LNCaP clone FGC (cell line): ENCODE results near the gene PIGK.
"Not testable (repeated sequence)": the region's sequence is repeated elsewhere in the genome, so short reads cannot be mapped to it uniquely, and the experiment has no call there.

ENCODE experiments used
- DNase-seq: peaks from one replicate; pipeline ENCODE4 v3.0.0-alpha.2; 2011; ENCODE audit warnings: low read depth
- H3K4me3 ChIP-seq: 2 replicates; pipeline ENCODE4 v1.5.1; 2011; ENCODE audit warnings: mild to moderate bottlenecking, low read depth, low read length, control low read depth
- TF ChIP-seq, protein P1 (sequence below): IDR thresholded peaks from 2 replicates; pipeline ENCODE4 v1.5.1; 2012; ENCODE audit warnings: mild to moderate bottlenecking; ENCODE audit not compliant: control insufficient read depth, insufficient read depth; ENCODE audit errors: extremely low read depth

Gene PIGK

DNA sequence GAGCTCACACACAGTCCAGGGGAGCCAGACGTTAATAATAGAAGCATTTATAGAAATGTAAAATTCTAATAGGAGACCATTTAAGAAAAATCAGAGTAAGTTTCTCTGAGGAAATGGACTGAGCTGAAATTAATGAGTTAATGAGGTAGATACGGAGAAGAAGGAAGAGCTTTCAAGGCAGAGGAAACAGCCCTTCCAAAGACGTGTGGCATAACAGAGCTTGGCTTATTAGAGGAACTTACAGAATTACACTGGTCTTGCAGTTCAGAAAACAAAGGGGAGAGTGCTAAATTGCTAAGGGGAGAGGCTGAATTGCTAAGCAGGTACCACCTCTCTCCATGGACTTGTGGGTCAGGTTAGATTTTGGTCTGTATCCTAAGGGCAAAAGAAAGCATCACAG is 8.2 kb upstream of the PIGK start:
- DNase-seq: no peak
- TF ChIP-seq, protein P1, sequence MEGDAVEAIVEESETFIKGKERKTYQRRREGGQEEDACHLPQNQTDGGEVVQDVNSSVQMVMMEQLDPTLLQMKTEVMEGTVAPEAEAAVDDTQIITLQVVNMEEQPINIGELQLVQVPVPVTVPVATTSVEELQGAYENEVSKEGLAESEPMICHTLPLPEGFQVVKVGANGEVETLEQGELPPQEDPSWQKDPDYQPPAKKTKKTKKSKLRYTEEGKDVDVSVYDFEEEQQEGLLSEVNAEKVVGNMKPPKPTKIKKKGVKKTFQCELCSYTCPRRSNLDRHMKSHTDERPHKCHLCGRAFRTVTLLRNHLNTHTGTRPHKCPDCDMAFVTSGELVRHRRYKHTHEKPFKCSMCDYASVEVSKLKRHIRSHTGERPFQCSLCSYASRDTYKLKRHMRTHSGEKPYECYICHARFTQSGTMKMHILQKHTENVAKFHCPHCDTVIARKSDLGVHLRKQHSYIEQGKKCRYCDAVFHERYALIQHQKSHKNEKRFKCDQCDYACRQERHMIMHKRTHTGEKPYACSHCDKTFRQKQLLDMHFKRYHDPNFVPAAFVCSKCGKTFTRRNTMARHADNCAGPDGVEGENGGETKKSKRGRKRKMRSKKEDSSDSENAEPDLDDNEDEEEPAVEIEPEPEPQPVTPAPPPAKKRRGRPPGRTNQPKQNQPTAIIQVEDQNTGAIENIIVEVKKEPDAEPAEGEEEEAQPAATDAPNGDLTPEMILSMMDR: no peak

DNA sequence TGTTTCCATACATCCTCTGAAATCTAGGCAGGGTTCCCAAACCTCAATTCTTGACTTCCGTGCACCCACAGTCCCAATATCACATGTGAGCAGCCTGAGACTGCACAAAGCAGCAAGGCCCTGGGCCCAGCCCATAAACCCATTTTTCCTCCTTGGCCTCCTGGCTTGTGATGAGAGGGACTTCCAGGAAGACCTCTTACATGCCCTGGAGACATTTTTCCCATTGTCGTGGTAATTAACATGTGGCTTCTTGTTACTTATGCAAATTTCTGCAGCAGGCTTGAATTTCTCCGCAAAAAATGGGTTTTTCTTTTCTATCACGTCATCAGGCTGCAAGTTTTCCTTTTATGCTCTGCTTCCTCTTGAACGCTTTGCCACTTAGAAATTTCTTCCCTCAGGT is 3.3 kb upstream of the PIGK start:
- H3K4me3 ChIP-seq: no peak overlapping the region
- no peak for DNase-seq
- TF ChIP-seq, protein P1: no peak

More for the DNA sequence above, 8.2 kb upstream of the PIGK start:
- H3K4me3 ChIP-seq: no peak overlapping the region

DNA sequence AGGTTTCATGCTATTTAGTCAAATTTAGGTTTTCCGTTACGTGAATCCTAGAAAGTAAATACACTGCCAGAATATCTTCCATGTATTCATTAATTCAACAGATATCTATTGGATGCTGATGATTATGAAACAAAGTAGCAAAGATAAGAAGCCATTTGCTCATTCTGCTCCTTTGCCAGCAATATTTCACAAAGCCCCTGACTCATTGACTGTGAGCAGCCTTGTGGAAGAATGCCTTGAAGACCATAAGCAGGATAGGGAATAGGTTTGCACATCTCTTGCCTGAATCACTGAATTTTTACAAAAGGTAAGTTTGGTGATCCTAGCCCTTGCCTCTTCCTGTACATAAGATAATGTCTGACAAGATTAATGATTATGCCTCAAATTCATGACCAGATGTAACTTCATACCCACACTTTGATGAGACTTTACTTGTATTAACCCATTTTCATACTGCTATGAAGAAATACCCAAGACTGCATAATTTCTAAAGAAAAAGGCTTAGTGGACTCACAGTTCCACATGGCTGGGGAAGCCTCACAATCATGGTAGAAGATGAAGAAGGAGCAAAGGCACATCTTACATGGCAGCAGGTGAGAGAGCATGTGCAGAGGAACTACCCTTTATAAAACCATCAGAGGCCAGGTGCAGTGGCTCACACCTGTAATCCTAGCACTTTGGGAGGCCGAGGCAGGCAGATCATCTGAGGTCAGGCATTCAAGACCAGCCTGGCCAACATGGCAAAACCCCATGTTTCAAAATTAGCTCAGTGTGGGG is 1.6 kb upstream of the PIGK start:
- DNase-seq: no peak
- TF ChIP-seq, protein P1: no peak
- H3K4me3 ChIP-seq: no peak overlapping the region

DNA sequence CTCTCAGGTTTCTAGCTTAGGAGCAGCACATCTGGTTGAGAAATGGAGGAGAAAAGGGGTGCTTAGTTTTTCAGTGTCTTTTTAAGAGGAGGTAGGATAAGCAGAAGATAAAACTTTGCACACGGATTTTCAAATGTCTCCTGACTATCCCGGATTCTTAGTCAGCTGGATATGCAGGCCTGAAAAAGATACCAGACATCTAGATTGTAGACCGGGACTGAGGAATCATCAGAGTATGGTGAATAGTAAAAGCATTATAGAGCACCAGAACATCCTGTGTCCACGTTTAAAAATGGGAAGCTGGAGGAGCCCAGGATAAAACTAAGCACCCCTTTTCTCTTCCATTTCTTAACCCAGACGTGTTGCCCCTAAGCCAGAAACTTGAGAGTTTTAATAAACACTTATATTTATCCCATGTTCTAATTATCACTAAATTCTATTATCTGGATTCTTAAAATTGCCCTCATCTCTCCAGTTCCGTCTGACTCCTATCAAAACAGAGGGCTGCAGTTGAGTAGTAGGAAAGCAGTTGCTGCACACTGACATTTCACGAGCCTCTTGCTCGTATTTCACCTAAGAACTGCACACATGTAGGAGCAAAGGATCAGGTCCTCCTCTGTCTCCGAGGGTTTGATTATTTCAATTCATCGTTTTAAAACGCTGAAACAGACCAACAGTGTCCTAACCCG is 609 bp downstream of the PIGK start:
- H3K4me3 ChIP-seq: peak overlapping the region; percentile 96
- no peak for DNase-seq
- TF ChIP-seq, protein P1: no peak

DNA sequence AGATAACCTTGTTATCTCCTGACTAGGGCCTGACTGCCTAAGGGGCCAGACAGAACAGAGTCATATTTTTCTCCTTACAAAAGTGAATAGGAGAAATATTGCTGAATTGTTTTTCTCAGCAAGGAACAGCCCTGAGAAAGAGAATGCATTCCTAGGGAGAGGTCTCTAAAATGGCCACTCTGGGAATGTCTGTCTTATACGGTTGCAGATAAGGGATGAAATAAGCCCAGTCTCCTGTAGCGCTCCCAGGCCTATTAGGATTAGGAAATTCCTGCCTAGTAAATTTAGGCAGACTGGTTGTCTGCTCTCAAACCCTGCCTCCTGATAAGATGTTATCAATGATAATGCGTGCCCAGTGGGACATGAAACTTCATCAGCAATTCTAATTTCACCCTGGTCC is 15.2 kb downstream of the PIGK start:
- not testable (repeated sequence) for H3K4me3 ChIP-seq, DNase-seq

DNA sequence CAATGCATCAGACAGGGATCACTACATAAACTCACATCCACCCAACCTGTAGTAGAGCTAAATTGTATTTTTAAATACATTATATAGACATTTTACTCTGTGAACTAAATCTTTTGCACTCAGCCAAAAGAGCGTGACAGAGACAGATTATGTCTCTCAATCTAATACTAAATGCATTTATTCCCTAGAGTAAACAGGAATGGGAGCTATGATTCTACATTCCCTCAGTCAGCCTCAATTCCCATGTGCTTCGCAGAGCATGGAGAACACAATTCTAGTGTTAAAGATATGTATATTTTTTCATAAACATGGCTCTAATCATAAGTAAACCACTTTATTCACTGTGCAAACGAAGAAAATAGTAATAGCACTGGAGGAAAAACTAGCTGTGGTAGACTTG is 16.5 kb downstream of the PIGK start:
- no peak for DNase-seq
- TF ChIP-seq, protein P1: no peak
- H3K4me3 ChIP-seq: no peak overlapping the region

DNA sequence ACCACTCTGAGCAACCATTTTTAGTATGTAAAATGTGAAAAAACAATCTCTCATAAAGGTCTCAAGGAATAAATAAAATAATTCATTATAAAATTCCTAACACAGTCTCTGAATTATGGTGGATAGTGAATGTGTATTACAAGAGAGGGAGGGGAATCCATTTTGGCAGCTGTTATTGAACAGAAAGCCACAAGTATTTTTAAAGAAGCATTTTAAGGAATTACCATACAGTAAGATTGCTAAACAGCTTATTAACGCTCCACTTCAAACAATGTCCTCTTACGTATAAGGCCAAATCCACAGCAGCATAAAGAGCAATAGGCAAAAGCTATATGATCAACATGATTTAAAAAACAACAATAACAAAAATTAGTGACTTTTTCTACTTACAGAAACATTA is 18.4 kb downstream of the PIGK start:
- no peak overlapping the region for H3K4me3 ChIP-seq
- TF ChIP-seq, protein P1: no peak
- no peak for DNase-seq
